LHCN-M2 (cell line): ENCODE results near the gene ATG7. TPM values are rescaled to one million over a fixed set of nuclear protein-coding genes. Genes with fewer than 3 reads are reported as not detected.
A peak's percentile ranks its signal among the peaks of the same experiment; 100 is the strongest.
"Not testable (repeated sequence)": the region's sequence is repeated elsewhere in the genome, so short reads cannot be mapped to it uniquely, and the experiment has no call there.

Experiments
- DNase-seq: peaks from one replicate; pipeline ENCODE4 v3.0.0-alpha.2; 2012; ENCODE audit warnings: low read depth
- total RNA-seq: library from RNA; depleted of rRNA; stranded (reverse); fragments of >200 nt; gene quantifications from 2 replicates; pipeline ENCODE4 v1.2.3, GENCODE V29; 2014

Gene ATG7
- total RNA-seq, 1 experiment from 2014 or later = 48.1 TPM

GRCh38 chr3:11564577-11565001 is 292.4 kb downstream of the ATG7 start:
- no peak for DNase-seq

- DNase-seq = no peak
Measured at GRCh38 chr3:11565072-11565471, 292.9 kb downstream of the ATG7 start.

- no peak for DNase-seq
Measured at GRCh38 chr3:11565492-11565891, 293.3 kb downstream of the ATG7 start.

- DNase-seq = no peak
Measured at GRCh38 chr3:11565932-11566331, 293.7 kb downstream of the ATG7 start.

- no peak for DNase-seq
Measured at GRCh38 chr3:11566478-11566877, 294.3 kb downstream of the ATG7 start.

GRCh38 chr3:11566916-11567315 is 294.7 kb downstream of the ATG7 start:
- DNase-seq = no peak

- DNase-seq = peak; percentile 96
Measured at GRCh38 chr3:11567516-11568467, 295.6 kb downstream of the ATG7 start.

- DNase-seq = peak; percentile 97
Measured at GRCh38 chr3:11568503-11569155, 296.4 kb downstream of the ATG7 start.

GRCh38 chr3:11569156-11569741 is 297.1 kb downstream of the ATG7 start:
- DNase-seq = no peak

- DNase-seq = peak; percentile 23
Measured at GRCh38 chr3:11570251-11570650, 298.1 kb downstream of the ATG7 start.

- peak; percentile 68 for DNase-seq
Measured at GRCh38 chr3:11570789-11571495, 298.7 kb downstream of the ATG7 start.

GRCh38 chr3:11572660-11573059 is 300.5 kb downstream of the ATG7 start:
- not testable (repeated sequence) for DNase-seq

- no peak for DNase-seq
Measured at GRCh38 chr3:11574981-11575669, 302.9 kb downstream of the ATG7 start.

- no peak for DNase-seq
Measured at GRCh38 chr3:11575677-11576076, 303.5 kb downstream of the ATG7 start.

GRCh38 chr3:11576453-11576852 is 304.3 kb downstream of the ATG7 start:
- DNase-seq = peak; percentile 95

GRCh38 chr3:11578169-11578568 is 306.0 kb downstream of the ATG7 start:
- DNase-seq = no peak

GRCh38 chr3:11580645-11581044 is 308.4 kb downstream of the ATG7 start:
- no peak for DNase-seq

- no peak for DNase-seq
Measured at GRCh38 chr3:11581237-11582190, 309.3 kb downstream of the ATG7 start.

GRCh38 chr3:11582191-11582968 is 310.2 kb downstream of the ATG7 start:
- peak; percentile 52 for DNase-seq
